Right renal cortex interstitium (tissue), 3 donors: Measurements from ENCODE around the gene ACSS1. TPM values are rescaled to one million over a fixed set of nuclear protein-coding genes. Genes with fewer than 3 reads are reported as not detected.

Source experiments
- DNase-seq, 3 donors: peaks; one replicate each; pipeline ENCODE4 v3.0.0-alpha.2; 2013; ENCODE audit warnings: low read depth in 3 of 3, low spot score in 2 of 3
- polyA plus RNA-seq, 3 donors: library from polyadenylated mRNA; unstranded; fragments of 120-200 nt; gene quantifications; one replicate each; pipeline ENCODE4 v1.2.1, GENCODE V29; 2013; ENCODE audit not compliant: insufficient read length in 3 of 3

ACSS1 gene
- polyA plus RNA-seq, 3 donors = 29.2 to 35.3 (median 29.6) TPM

GRCh38 chr20:24961384-24962181 lies 96.4 kb downstream of the ACSS1 start:
- DNase-seq = no peak

GRCh38 chr20:24960861-24961260 lies 97.1 kb downstream of the ACSS1 start:
- no peak for DNase-seq

GRCh38 chr20:24960302-24960801 lies 97.6 kb downstream of the ACSS1 start:
- DNase-seq = no peak

GRCh38 chr20:24959591-24960301 lies 98.2 kb downstream of the ACSS1 start:
- no peak for DNase-seq

GRCh38 chr20:24958506-24959385 lies 99.2 kb downstream of the ACSS1 start:
- no peak for DNase-seq

GRCh38 chr20:24957326-24958016 lies 100.5 kb downstream of the ACSS1 start:
- DNase-seq = no peak

Other genes starting within 250 kb of the ACSS1 start
- under 1 TPM; 0.12 to 0.79 (median 0.51) TPM for gene CST7, start 108.9 kb downstream of the ACSS1 start, polyA plus RNA-seq
- 100 to 1,000 TPM in 2 of 3 donors, 10 to 100 TPM in 1; 99.8 to 108 (median 103) TPM for gene APMAP, start 65.4 kb downstream of the ACSS1 start, polyA plus RNA-seq
- not detected for gene VSX1, start 24.0 kb upstream of the ACSS1 start, polyA plus RNA-seq
- gene ENTPD6, start 137.6 kb upstream of the ACSS1 start, polyA plus RNA-seq = 10 to 100 TPM; 33.8 to 38.3 (median 37.2) TPM
- gene PYGB, start 189.9 kb upstream of the ACSS1 start, polyA plus RNA-seq = 10 to 100 TPM; 41.7 to 43.9 (median 43.5) TPM